ENCODE results near the gene TEAD1. TPM values are rescaled to one million over a fixed set of nuclear protein-coding genes. Genes with fewer than 3 reads are reported as not detected.

TEAD1 gene
- total RNA-seq, 4 donors from 2014 or later = 45.7 to 88.7 (median 71.4) TPM

- DNase-seq (ENCODE audit: low spot score in 2 of 2) = no peak
- intact Hi-C loops (cut with DNase I; ENCODE audit: low total_unique reads) = no loop called here
- TF ChIP-seq CTCF (IDR thresholded peaks at IDR 0.05) (no peak), POLR2A (IDR thresholded peaks at IDR 0.05) (no peak)
- WGBS, 2 donors = 82 to 88% methylated on average over 4 of the region's 4 CpGs
- no peak overlapping the region for H3K4me3 ChIP-seq (ENCODE audit: low read depth, poor library complexity, severe bottlenecking)
Observed at GRCh38 chr11:12905435-12905834, 231.2 kb downstream of the TEAD1 start.

- H3K4me3 ChIP-seq (ENCODE audit: low read depth, poor library complexity, severe bottlenecking) = no peak overlapping the region
- WGBS, 2 donors = 89 to 91% methylated on average over 4 of the region's 4 CpGs
- TF ChIP-seq CTCF (IDR thresholded peaks at IDR 0.05) = no peak
- no peak for TF ChIP-seq POLR2A (IDR thresholded peaks at IDR 0.05)
- intact Hi-C loops (cut with DNase I; ENCODE audit: low total_unique reads) = no loop called here
- DNase-seq (ENCODE audit: low spot score in 2 of 2) = no peak
Observed at GRCh38 chr11:12906501-12906900, 232.3 kb downstream of the TEAD1 start.

GRCh38 chr11:12909879-12910278, 235.7 kb downstream of the TEAD1 start:
- TF ChIP-seq CTCF (IDR thresholded peaks at IDR 0.05) = no peak
- TF ChIP-seq POLR2A (IDR thresholded peaks at IDR 0.05) = no peak
- no peak overlapping the region for H3K4me3 ChIP-seq (ENCODE audit: low read depth, poor library complexity, severe bottlenecking)
- WGBS, 2 donors = 82 to 83% methylated on average over 2 of the region's 2 CpGs
- DNase-seq (ENCODE audit: low spot score in 2 of 2) = no peak
- intact Hi-C loops (cut with DNase I; ENCODE audit: low total_unique reads) = no loop called here

- WGBS, 2 donors = 27 to 48% methylated on average over 10 to 11 of the region's 11 CpGs
- DNase-seq (ENCODE audit: low spot score in 2 of 2) = peak in 1 of 2 donors; percentile 86
- TF ChIP-seq POLR2A (IDR thresholded peaks at IDR 0.05) = no peak
- TF ChIP-seq CTCF (IDR thresholded peaks at IDR 0.05) = no peak
- intact Hi-C loops (cut with DNase I; ENCODE audit: low total_unique reads) = no loop called here
- no peak overlapping the region for H3K4me3 ChIP-seq (ENCODE audit: low read depth, poor library complexity, severe bottlenecking)
Observed at GRCh38 chr11:12914400-12914912, 240.2 kb downstream of the TEAD1 start.

- H3K4me3 ChIP-seq (ENCODE audit: low read depth, poor library complexity, severe bottlenecking) = no peak overlapping the region
- intact Hi-C loops (cut with DNase I; ENCODE audit: low total_unique reads) = no loop called here
- no peak for TF ChIP-seq POLR2A (IDR thresholded peaks at IDR 0.05)
- TF ChIP-seq CTCF (IDR thresholded peaks at IDR 0.05) = no peak
- DNase-seq (ENCODE audit: low spot score in 2 of 2) = no peak
- WGBS, 2 donors = 69 to 92% methylated on average over 7 of the region's 7 CpGs
Observed at GRCh38 chr11:12915093-12915492, 240.9 kb downstream of the TEAD1 start.

- H3K4me3 ChIP-seq (ENCODE audit: low read depth, poor library complexity, severe bottlenecking) = no peak overlapping the region
- WGBS, 2 donors = 86 to 91% methylated on average over 1 of the region's 1 CpG
- TF ChIP-seq CTCF (IDR thresholded peaks at IDR 0.05) = no peak
- no peak for TF ChIP-seq POLR2A (IDR thresholded peaks at IDR 0.05)
- no peak for DNase-seq (ENCODE audit: low spot score in 2 of 2)
- intact Hi-C loops (cut with DNase I; ENCODE audit: low total_unique reads) = no loop called here
Observed at GRCh38 chr11:12917822-12918221, 243.6 kb downstream of the TEAD1 start.
